ENCODE results near the gene TCF21.

- TF ChIP-seq CTCF (IDR thresholded peaks at IDR 0.05) (no peak), POLR2A (IDR thresholded peaks at IDR 0.05) (no peak)
These were observed 45.8 kb upstream of the TCF21 start for GRCh38 chr6:133843098-133843497.
